Brain microvascular endothelial cell (primary cell): ENCODE measurements around the gene SPATS2L.

Experiments
- DNase-seq: peaks from one replicate; pipeline ENCODE4 v3.0.0-alpha.2; 2020
- H3K27ac ChIP-seq: fragments of 250-450 bp; sonication (Bioruptor Pico); 2 replicates; pipeline ENCODE4 v1.5.1; 2020; ENCODE audit warnings: mild to moderate bottlenecking, moderate library complexity
- H3K27me3 ChIP-seq: fragments of 250-450 bp; sonication (Bioruptor Pico); replicated peaks from 2 replicates; pipeline ENCODE4 v1.5.1; 2020; ENCODE audit warnings: mild to moderate bottlenecking
- H3K36me3 ChIP-seq: fragments of 250-450 bp; sonication (Bioruptor Pico); replicated peaks from 2 replicates; pipeline ENCODE4 v1.5.1; 2020; ENCODE audit warnings: mild to moderate bottlenecking
- H3K4me3 ChIP-seq: 2 replicates; pipeline ENCODE4 v1.5.1; 2011; ENCODE audit warnings: low read depth, mild to moderate bottlenecking, control low read depth, low read length, moderate library complexity
- in situ Hi-C: cut with HindIII; loops from 2 replicates; pipeline ENCODE4 v1.10.0; 2017; ENCODE audit warnings: low sequenced_read_pairs, low pct_ligation_motif_present
- TF ChIP-seq, protein P1 (sequence below): IDR thresholded peaks from 2 replicates; pipeline ENCODE4 v1.5.1; 2011; ENCODE audit warnings: low read depth, mild to moderate bottlenecking, moderate library complexity, low read length, control low read depth, inconsistent platforms; ENCODE audit errors: missing control alignments

Gene SPATS2L

DNA sequence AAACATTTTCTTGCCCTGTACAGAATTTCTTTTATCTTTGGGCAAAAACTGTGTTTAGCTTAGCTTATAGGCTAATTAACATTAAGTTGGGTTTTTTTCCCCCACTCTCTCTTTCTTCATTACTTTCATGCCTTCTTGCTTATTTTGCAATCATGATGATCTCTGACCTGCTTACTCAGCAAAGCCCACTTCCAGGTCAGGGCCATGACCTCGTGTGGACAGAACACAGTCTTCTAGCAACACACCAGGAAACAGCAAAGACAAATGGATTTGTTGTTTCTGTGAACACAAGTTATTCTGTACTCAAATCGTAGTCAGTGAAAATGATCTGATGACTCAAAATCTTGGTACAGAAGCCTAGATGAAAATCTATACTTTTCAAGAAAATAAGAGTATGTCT is 60.7 kb downstream of the SPATS2L start:
- H3K36me3 ChIP-seq: peaks cover 5% of the 10 kb centered on the region
- DNase-seq: no peak
- H3K27me3 ChIP-seq: no peaks in the 10 kb centered on the region
- H3K27ac ChIP-seq: no peak overlapping the region
- in situ Hi-C loops: no loop called here
- no peak overlapping the region for H3K4me3 ChIP-seq
- TF ChIP-seq, protein P1, sequence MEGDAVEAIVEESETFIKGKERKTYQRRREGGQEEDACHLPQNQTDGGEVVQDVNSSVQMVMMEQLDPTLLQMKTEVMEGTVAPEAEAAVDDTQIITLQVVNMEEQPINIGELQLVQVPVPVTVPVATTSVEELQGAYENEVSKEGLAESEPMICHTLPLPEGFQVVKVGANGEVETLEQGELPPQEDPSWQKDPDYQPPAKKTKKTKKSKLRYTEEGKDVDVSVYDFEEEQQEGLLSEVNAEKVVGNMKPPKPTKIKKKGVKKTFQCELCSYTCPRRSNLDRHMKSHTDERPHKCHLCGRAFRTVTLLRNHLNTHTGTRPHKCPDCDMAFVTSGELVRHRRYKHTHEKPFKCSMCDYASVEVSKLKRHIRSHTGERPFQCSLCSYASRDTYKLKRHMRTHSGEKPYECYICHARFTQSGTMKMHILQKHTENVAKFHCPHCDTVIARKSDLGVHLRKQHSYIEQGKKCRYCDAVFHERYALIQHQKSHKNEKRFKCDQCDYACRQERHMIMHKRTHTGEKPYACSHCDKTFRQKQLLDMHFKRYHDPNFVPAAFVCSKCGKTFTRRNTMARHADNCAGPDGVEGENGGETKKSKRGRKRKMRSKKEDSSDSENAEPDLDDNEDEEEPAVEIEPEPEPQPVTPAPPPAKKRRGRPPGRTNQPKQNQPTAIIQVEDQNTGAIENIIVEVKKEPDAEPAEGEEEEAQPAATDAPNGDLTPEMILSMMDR: no peak

DNA sequence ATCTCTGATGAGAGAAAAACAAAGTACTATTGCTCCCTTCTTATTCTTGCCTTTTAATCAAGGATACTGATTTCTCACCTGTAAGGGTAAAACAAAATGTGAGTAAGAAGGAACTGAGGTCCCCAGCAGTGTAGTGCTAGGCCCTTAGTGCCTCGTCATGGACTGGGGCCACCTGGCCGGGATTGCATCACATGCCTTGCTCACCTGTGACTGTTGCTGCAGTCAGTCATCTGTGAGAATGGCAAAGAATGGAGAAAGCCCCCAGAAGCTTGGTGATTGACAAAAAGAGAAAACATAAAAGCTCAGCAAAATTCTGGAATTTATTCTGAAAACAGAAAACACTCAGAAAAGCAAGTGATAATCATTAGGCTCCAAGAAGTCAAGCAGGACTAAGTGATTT is 63.4 kb downstream of the SPATS2L start:
- Histone ChIP-seq H3K36me3 (peaks cover 6% of the 10 kb centered on the region), H3K4me3 (no peak overlapping the region), H3K27ac (no peak overlapping the region), H3K27me3 (no peaks in the 10 kb centered on the region)
- TF ChIP-seq, protein P1: no peak
- in situ Hi-C loops: no loop called here
- DNase-seq: no peak

DNA sequence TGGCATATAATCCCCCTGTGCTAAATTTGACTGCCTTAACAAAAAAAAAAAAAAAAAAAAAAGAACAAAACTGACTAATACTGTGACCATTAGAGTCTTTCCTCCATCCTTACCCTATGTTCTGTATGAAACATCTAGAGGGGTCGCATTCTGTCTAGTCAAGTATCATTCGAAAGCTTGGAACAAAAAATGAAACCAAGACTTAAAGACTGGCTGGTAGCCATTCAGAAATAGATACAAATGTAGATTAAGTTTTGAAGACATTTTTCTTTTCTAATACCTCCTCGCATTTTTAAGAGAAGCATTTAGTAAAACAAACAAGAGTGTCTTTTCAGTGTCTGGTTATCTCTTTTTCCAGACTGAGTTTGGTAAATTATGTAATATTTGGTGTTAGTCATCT is 66.7 kb downstream of the SPATS2L start:
- Histone ChIP-seq H3K27ac (no peak overlapping the region), H3K36me3 (peaks cover 6% of the 10 kb centered on the region)
- in situ Hi-C loops: no loop called here

DNA sequence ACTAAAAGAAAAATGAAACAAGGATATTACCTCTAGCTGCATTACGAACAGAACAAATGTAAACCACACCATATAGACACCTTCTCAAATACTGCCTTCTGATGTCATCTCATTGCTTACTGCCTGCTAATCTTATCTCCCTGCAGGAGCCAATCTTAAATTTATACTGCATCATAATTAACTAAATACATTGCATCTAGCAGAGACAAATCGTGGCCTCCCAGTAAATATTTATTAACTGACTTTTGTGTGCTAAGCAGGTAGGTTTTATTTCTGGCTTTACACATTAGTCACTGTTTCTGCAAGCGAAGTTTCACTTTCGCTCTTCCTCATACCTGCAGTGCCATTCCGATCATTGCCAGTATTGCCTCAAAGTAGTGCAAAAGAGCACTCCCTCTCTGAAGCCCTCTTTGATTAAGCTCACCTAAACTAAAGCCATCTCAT is 67.5 kb downstream of the SPATS2L start:
- TF ChIP-seq, protein P1: no peak
- in situ Hi-C loops: no loop called here
- no peaks in the 10 kb centered on the region for H3K27me3 ChIP-seq
- DNase-seq: no peak
- H3K27ac ChIP-seq: no peak overlapping the region
- H3K4me3 ChIP-seq: no peak overlapping the region
- peaks cover 6% of the 10 kb centered on the region for H3K36me3 ChIP-seq

More for the DNA sequence above, 66.7 kb downstream of the SPATS2L start:
- Histone ChIP-seq H3K27me3 (no peaks in the 10 kb centered on the region), H3K4me3 (no peak overlapping the region)
- TF ChIP-seq, protein P1: no peak
- no peak for DNase-seq

DNA sequence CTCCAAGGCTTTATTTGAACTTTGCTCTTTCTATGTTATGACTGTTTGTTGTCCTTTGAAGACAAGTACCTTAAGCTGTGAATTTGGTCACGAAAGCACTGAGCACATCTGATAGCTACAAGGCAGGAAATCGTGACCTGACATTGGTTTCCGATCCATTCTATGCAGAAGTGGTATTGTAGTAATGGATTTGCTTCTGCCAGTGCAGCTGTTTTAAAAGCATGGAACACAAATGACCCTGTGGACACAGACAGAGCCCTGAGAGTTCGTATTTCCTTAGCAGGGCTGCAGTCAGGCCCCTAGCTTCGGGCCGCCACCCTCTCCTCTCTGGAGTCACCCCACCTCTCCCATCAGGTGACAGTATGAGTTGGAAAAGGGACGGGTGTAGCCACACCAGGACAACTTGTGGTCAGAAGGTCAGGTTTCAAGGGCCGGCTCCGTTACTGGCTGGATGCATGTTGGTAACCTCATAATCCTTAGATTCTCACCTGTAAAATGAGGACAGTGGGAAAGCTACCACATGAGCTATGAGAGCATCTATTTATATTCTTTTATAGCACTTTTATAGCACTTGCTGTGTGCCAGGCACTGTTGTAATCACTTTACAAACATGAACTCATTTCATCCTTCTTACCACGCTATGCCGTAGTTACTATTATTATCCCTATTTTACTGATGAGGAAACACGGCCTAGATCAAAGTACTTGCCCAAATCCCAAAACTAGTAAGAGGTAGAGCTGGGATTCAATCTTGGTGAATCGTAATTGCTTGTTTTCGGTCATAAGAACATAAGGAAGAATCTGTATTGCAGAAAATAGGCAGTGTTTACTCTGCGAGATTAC is 70.2 kb downstream of the SPATS2L start:
- Histone ChIP-seq H3K4me3 (no peak overlapping the region), H3K27ac (no peak overlapping the region), H3K27me3 (no peaks in the 10 kb centered on the region), H3K36me3 (peaks cover 6% of the 10 kb centered on the region)
- in situ Hi-C loops: no loop called here
- TF ChIP-seq, protein P1: no peak
- no peak for DNase-seq
